HUES48 (cell line): ENCODE data around the gene PAQR5.

Source experiments
- H3K27ac ChIP-seq: one replicate; pipeline ENCODE4 v1.7.0; 2013; ENCODE audit warnings: low read depth, low read length, inconsistent platforms
- H3K27me3 ChIP-seq: 2 replicates; pipeline ENCODE4 v1.6.1; 2013; ENCODE audit warnings: mild to moderate bottlenecking, low read length; ENCODE audit not compliant: control insufficient read depth, insufficient read depth
- H3K36me3 ChIP-seq: 2 replicates; pipeline ENCODE4 v1.6.1; 2013; ENCODE audit warnings: low read length; ENCODE audit not compliant: control insufficient read depth, insufficient read depth
- H3K4me1 ChIP-seq: 2 replicates; pipeline ENCODE4 v1.6.1; 2013; ENCODE audit warnings: mild to moderate bottlenecking, low read length; ENCODE audit not compliant: control insufficient read depth, insufficient read depth
- H3K4me3 ChIP-seq: 2 replicates; pipeline ENCODE4 v1.5.1; 2013; ENCODE audit warnings: mild to moderate bottlenecking, low read depth, low read length
- H3K9ac ChIP-seq: 2 replicates; pipeline ENCODE4 v1.6.1; 2013; ENCODE audit warnings: mild to moderate bottlenecking, low read depth, low read length, moderate library complexity
- H3K9me3 ChIP-seq: 2 replicates; pipeline ENCODE4 v1.6.1; 2013; ENCODE audit warnings: low read length; ENCODE audit not compliant: control insufficient read depth, insufficient read depth

Gene PAQR5

DNA sequence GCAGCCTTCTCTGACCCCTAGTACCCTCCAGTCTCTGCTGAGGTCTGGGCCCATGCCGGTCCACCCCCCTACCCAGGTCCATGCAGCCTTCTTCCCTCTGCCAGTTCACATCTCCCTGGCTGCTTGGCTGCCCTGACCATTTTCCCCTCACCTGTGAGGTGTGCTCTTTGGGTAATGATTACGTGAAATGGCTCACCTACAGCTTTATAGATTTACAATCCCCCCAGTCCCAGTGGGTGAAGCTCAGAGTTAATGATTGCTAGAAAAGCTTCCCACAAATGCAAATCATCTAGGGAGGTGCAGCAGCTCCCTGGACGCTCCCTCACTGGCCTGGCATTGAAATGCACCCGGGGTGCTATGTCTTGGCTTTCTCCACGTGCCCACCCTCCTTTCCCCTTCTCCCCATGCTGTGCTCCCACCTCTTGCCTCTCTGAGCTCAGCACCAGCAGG, 18.7 kb downstream of the PAQR5 start:
- Histone ChIP-seq H3K27me3 (no peaks in the 10 kb centered on the region), H3K36me3 (no peaks in the 10 kb centered on the region), H3K4me3 (no peak overlapping the region), H3K9me3 (no peaks in the 10 kb centered on the region), H3K9ac (no peak overlapping the region), H3K4me1 (peaks cover 9% of the 10 kb centered on the region), H3K27ac (no peak overlapping the region)

DNA sequence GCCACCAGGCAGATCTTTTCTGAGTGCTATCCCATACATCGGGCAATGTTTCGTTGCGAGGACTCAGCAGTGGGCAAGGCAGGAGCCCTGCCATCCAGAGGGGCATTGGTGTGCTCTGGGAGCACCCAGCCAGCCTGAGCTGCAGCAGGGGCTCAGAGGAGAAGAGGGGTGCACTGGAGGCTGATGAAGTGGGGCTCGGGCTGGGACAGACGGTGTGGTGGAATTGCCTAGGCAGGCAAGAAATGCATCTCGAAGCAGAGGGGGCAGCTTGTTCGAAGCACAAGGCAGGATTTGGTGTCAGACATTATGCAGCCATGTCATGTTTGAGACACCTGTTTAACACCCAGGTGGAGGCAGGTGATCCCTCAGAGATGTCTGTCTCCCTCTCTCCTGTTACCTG, 19.3 kb downstream of the PAQR5 start:
- Histone ChIP-seq H3K4me3 (no peak overlapping the region), H3K36me3 (no peaks in the 10 kb centered on the region), H3K27ac (no peak overlapping the region), H3K4me1 (peaks cover 9% of the 10 kb centered on the region), H3K9me3 (no peaks in the 10 kb centered on the region), H3K9ac (no peak overlapping the region), H3K27me3 (no peaks in the 10 kb centered on the region)

DNA sequence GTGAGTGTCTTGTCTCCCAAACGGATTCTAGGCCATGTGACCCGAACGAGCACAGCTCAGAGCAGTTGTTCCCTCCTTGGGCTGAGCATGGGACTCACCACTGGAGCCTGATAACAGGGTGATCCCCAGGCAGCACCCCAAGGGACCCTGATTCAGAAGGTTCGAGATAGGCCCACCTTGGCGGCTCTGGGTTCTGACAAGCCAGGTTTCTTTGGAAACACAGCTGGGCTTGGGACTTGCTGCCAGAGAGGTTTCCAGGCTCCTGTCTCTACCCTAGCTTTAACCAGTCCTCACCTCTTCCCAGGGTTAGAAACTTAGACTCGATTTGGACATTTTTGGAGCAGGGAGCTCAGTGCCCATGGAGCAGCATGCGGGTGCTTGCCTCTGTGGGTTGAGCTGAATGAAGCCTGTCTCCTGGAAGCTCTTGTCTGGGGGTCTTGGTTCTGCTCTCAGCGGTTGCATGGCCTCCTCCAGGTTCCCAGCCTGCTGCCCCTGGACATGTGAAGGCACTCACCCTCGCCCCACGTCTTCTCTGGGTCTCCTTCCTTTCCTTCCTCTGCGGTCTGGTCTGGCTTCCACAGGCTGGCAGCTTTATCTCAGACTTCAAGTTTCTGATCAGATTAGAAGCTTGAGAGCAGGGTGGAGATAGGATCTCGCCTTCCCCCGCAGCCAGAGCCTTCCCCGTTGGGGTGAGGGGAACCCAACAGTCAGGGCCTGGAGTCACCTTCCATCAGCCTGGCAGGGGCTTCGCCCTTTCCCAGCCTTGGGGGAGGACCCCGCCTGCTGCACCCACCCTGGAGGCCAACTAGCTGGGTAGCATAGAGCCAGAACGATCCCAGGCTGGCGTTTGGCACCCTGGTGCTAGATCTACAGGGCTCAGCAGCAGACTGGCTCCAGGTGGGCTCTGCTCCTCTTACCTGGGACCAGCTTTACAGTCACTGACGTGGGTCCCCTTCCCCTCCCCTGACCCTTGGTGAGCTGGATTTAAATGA, 21.0 kb downstream of the PAQR5 start:
- H3K9me3 ChIP-seq, result no peaks in the 10 kb centered on the region
- H3K27me3 ChIP-seq, result no peaks in the 10 kb centered on the region
- H3K27ac ChIP-seq, result no peak overlapping the region
- no peaks in the 10 kb centered on the region for H3K36me3 ChIP-seq
- H3K4me1 ChIP-seq, result peaks cover 9% of the 10 kb centered on the region
- H3K9ac ChIP-seq, result no peak overlapping the region
- H3K4me3 ChIP-seq, result no peak overlapping the region

DNA sequence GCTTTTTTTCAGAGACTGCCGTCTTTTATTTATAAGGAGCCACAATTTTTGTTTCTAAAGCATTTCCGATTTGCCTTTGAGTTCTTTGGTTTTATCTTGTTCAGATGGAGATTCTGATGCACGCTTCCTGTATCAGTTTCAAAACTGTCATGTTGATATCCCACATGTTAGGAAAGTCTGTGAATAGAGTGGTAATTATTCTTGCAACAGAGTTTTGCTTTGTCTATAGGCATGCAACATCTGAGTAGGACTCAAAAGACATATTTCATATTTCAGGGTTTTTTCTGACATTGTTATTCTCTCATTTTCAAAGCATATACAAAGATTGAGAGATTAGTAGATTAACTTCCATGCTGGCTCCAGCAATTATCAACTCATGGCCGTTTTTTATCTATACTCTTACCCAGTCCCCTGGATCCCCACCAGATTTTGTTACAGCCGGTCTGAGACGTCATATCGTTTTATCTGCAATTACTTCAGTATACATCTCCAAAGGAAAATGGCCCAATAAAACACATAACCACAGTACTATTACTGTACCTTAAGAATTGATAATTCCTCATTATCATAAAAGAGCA, 22.4 kb downstream of the PAQR5 start:
- Histone ChIP-seq H3K27ac (no peak overlapping the region), H3K36me3 (no peaks in the 10 kb centered on the region), H3K4me1 (peaks cover 9% of the 10 kb centered on the region), H3K4me3 (no peak overlapping the region), H3K9ac (no peak overlapping the region), H3K27me3 (no peaks in the 10 kb centered on the region), H3K9me3 (no peaks in the 10 kb centered on the region)

DNA sequence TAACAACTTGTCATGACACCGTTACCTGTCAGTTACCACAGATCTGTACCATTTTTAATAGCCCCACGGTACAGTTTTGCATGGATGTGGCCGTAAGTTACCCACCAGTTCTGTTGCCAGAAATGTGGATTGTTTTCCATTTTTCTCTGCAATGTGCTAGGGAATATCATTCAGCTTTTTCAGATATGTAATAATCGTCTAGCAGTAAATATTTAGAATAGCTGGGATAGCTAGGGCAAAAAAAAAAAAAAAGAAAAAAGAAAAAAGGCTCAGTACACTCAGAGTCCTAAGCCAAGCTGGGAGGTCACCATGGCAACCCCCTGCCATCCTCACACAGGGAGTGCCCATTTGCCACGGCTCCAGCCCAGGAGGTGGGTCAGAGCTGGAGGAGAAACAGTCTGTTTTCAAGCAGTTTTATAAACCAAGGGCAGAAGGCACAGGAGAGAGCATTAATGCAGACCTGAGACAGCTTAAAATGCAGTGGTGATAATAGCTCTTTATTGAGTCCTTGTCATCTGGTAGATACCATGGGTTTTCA, 25.2 kb downstream of the PAQR5 start:
- no peaks in the 10 kb centered on the region for H3K4me1 ChIP-seq
- no peak overlapping the region for H3K9ac ChIP-seq
- no peaks in the 10 kb centered on the region for H3K36me3 ChIP-seq
- no peak overlapping the region for H3K4me3 ChIP-seq
- H3K9me3 ChIP-seq, result no peaks in the 10 kb centered on the region
- H3K27me3 ChIP-seq, result no peaks in the 10 kb centered on the region
- no peak overlapping the region for H3K27ac ChIP-seq

DNA sequence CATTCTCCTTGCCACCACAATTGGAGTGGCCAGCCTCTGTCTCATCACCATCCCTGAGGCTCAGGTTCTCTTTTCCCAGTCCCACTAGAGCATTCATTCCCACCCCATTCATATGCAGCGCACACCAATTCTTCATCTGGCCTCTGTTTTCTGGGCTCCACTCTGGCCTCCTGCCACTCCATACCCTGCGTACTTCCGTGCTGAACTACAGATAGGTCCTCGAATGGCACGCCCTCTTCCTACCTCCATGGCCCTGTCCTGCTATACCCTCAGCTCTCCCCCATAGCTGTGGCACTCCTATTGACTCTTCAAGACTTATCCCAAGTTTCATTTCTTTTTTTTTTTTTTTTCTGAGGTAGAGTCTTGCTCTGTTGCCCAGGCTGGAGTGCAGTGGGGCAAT, 25.9 kb downstream of the PAQR5 start:
- Histone ChIP-seq H3K4me1 (no peaks in the 10 kb centered on the region), H3K36me3 (no peaks in the 10 kb centered on the region), H3K9ac (no peak overlapping the region), H3K4me3 (no peak overlapping the region), H3K27ac (no peak overlapping the region), H3K9me3 (no peaks in the 10 kb centered on the region), H3K27me3 (no peaks in the 10 kb centered on the region)

DNA sequence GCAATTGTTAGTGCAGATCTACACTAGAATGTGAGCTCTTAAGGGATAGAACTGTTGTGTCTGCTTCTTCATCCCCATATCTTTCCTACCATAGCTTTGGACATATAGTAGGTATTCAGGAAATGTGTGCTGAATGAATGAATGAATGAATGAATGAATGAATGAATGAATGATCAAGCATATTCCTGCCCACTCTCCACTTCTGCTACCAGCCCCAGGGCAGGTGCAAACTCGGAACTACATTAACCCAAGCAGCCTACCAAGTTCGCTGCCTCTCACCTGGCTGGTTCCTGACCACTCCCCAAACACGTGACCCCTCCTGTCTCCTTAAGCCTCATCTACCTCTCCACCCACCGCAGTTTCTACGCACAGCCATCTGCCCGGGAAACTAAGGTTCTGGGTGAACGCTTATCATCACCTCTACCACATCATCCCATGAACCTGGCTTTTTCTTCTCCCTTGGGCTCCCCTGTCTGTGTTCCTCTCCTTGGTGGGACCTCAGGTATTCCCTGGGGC, 26.8 kb downstream of the PAQR5 start:
- Histone ChIP-seq H3K27ac (no peak overlapping the region), H3K4me1 (no peaks in the 10 kb centered on the region), H3K36me3 (no peaks in the 10 kb centered on the region), H3K9ac (no peak overlapping the region), H3K27me3 (no peaks in the 10 kb centered on the region), H3K4me3 (no peak overlapping the region), H3K9me3 (no peaks in the 10 kb centered on the region)

DNA sequence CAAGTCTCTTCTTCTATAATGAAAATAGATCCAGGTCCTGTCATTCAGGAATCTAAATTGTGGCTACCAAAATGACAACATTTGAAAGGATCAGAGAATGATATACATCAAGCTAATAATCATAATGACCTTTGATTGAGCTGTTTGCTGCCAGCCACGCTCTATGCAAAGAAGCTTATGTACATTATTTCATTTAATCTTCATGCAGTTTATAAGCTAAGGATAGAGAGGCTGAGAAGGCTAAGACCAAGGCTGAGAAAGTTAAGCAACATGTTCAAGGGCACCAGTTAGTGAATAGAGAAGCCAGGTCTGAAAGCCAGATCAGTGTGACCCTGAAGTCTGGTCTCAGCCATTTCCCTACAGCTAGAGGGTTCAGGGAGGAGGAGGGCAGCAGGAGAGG, 29.4 kb downstream of the PAQR5 start:
- Histone ChIP-seq H3K27me3 (no peaks in the 10 kb centered on the region), H3K4me1 (no peaks in the 10 kb centered on the region; the same call in 1 of the 2 replicates), H3K4me3 (no peak overlapping the region), H3K9ac (no peak overlapping the region), H3K27ac (no peak overlapping the region), H3K9me3 (no peaks in the 10 kb centered on the region), H3K36me3 (no peaks in the 10 kb centered on the region)

DNA sequence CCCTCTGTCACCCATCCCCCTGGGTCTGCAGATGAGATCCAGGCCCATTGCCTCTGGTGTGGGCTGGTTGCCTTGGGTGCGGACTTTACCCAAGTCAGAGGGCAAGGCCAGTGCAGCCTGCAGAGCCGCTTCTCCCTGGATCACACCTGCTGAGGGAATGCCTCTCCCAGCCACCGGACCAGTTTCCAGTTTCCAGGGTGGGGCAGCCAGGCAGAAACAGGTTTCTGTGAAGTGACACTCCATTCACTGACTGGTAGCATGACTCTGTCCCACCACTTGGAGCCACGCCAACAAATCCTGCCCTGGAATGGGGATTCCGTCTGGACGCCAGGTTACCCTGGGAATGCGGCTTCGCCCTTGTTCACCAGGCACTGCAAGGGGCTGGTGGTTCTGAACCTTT, 30.0 kb downstream of the PAQR5 start:
- H3K36me3 ChIP-seq, result no peaks in the 10 kb centered on the region
- H3K4me3 ChIP-seq, result no peak overlapping the region
- no peaks in the 10 kb centered on the region; the same call in 1 of the 2 replicates for H3K4me1 ChIP-seq
- H3K9ac ChIP-seq, result no peak overlapping the region
- H3K27me3 ChIP-seq, result no peaks in the 10 kb centered on the region
- H3K27ac ChIP-seq, result no peak overlapping the region
- H3K9me3 ChIP-seq, result no peaks in the 10 kb centered on the region

DNA sequence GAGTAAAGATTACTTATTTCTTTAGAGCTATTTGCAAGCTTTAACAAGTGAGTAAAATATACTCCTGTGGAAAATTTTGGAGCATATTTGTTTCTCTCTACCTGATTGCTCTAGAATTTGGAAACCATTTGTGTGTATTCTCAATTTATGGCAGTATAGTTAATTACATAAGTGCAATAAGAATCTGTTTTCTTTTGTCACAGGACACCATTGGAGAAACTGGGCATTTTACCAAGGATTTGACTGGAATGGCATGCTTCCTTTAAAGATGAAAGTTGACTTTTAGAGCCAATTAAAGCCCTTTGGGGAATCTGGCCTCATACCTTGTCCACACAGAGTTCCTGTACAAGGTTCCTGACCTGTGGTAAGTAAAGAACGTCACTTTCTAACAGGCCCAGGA, 38.4 kb downstream of the PAQR5 start:
- no peak overlapping the region for H3K27ac ChIP-seq
- no peaks in the 10 kb centered on the region for H3K9me3 ChIP-seq
- no peaks in the 10 kb centered on the region for H3K36me3 ChIP-seq
- H3K4me1 ChIP-seq, result no peaks in the 10 kb centered on the region; the same call in 1 of the 2 replicates
- H3K4me3 ChIP-seq, result no peak overlapping the region
- no peaks in the 10 kb centered on the region for H3K27me3 ChIP-seq
- no peak overlapping the region for H3K9ac ChIP-seq
